ENCODE results near the gene WNT1. TPM values are rescaled to one million over a fixed set of nuclear protein-coding genes. Genes with fewer than 3 reads are reported as not detected.

Gene WNT1
- total and polyA plus RNA-seq, 2 donors (not counting 1 experiment from before 2014, with no cell fraction given), result not detected

DNA sequence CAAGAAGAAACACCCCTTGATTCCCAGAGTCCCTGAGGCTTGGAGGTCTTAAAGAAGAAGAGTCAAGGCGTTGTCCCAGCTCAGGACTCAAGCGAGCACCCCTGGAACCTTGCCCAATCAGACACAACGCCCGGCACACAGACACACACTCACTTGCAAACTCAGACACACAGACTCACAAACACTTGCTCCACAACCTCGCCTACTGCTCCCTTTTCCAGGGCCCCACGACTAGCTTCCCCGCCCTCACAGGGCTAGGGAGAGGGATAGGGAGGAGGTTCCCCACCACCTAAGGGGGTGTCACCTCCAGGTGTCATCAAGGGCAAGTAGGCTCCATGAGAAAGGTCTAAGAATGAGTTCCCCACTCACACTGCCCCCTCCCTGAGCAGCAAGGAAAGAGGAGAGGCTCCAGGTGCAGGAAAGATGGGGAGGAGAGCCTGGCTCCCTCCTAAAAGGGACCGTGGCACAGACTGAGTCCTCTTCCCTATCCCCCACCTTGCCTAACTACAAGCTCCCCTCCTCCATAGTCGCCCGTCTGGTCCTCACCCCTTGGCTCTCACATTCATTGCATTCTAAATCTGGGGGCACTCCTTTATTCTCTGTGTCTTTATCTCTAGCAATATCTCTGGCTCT lies 7.3 kb upstream of the WNT1 start:
- no peaks in the 10 kb centered on the region for H3K79me2 ChIP-seq (ENCODE audit: control insufficient read depth, insufficient read depth, low read length)
- peaks cover 67% of the 10 kb centered on the region for H3K27me3 ChIP-seq (ENCODE audit: control insufficient read depth, insufficient read depth, low read length)
- H3K36me3 ChIP-seq (ENCODE audit: control insufficient read depth, insufficient read depth, low read length), result no peaks in the 10 kb centered on the region
- DNase-seq (ENCODE audit: low read depth in 2 of 2), result no peak
- no peak overlapping the region for H2AFZ ChIP-seq (ENCODE audit: low read length)
- no peaks in the 10 kb centered on the region for H3K9me3 ChIP-seq (ENCODE audit: control insufficient read depth, insufficient read depth, low read depth, low read length)
- peak; percentile 74 for TF ChIP-seq EZH2 (IDR thresholded peaks at IDR 0.05; ENCODE audit: low read length, missing control alignments)
- TF ChIP-seq, protein P1, sequence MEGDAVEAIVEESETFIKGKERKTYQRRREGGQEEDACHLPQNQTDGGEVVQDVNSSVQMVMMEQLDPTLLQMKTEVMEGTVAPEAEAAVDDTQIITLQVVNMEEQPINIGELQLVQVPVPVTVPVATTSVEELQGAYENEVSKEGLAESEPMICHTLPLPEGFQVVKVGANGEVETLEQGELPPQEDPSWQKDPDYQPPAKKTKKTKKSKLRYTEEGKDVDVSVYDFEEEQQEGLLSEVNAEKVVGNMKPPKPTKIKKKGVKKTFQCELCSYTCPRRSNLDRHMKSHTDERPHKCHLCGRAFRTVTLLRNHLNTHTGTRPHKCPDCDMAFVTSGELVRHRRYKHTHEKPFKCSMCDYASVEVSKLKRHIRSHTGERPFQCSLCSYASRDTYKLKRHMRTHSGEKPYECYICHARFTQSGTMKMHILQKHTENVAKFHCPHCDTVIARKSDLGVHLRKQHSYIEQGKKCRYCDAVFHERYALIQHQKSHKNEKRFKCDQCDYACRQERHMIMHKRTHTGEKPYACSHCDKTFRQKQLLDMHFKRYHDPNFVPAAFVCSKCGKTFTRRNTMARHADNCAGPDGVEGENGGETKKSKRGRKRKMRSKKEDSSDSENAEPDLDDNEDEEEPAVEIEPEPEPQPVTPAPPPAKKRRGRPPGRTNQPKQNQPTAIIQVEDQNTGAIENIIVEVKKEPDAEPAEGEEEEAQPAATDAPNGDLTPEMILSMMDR (conservative IDR thresholded peaks at IDR 0.05 in 1 of 2, IDR thresholded peaks at IDR 0.05 in 1 of 2; ENCODE audit: low read depth in 1 of 2, low read length in 2 of 2), result no peak
- H3K9ac ChIP-seq (ENCODE audit: insufficient read depth, low read length), result no peak overlapping the region
- H3K4me3 ChIP-seq (replicated peaks in 1 of 4; ENCODE audit: control extremely low read depth in 1 of 4, insufficient read depth in 1 of 4, low read depth in 3 of 4, low read length in 4 of 4), result peak overlapping the region in 1 of 4 experiments; percentile 28
- no peaks in the 10 kb centered on the region for H3K4me1 ChIP-seq (ENCODE audit: control insufficient read depth, extremely low read depth, insufficient read depth, low read length)
- H3K4me2 ChIP-seq (ENCODE audit: extremely low read depth, insufficient read depth, low read length), result no peak overlapping the region
- no peak overlapping the region for H3K27ac ChIP-seq (ENCODE audit: insufficient read depth, low read length)
- no peaks in the 10 kb centered on the region for H4K20me1 ChIP-seq (ENCODE audit: control insufficient read depth, extremely low read depth, insufficient read depth, low read length)

DNA sequence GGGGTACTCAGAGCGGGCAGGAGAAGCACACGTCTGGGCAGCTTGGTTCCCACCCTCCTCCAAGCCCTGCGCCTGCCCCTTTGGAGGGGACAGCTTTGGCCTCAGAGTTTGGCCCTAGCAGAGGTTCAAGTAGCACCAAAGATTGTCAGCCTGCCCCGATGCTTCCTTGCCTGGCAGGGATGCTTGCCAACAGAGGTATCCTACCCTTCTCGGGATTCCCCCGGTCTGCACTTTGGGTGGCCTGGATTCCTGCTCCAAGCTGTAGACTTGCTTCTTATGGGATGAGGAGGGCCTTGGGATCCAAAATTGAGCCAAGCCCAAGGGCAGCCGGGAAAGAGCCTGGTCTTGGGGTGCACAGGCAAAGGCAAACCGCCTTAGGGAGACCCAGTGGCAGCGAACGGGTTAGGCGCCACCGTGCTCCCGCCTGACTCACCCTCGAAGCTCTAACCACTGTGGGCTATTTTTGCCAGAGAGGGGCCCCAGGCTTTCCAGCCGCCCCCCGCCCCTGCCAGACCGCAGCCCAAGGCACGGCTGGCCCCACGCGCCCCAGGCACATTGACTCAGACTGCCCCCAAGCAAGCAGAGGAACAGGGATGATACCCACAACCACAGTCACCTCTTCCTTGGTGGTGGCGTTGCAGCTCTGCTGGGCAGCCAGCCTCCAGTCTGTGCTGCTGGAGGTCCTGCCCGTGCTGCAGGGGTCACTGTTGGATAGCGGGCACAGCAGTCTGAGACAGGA lies 5.7 kb upstream of the WNT1 start:
- no peak overlapping the region for H3K27ac ChIP-seq (ENCODE audit: insufficient read depth, low read length)
- H3K27me3 ChIP-seq (ENCODE audit: control insufficient read depth, insufficient read depth, low read length), result peaks cover 66% of the 10 kb centered on the region

DNA sequence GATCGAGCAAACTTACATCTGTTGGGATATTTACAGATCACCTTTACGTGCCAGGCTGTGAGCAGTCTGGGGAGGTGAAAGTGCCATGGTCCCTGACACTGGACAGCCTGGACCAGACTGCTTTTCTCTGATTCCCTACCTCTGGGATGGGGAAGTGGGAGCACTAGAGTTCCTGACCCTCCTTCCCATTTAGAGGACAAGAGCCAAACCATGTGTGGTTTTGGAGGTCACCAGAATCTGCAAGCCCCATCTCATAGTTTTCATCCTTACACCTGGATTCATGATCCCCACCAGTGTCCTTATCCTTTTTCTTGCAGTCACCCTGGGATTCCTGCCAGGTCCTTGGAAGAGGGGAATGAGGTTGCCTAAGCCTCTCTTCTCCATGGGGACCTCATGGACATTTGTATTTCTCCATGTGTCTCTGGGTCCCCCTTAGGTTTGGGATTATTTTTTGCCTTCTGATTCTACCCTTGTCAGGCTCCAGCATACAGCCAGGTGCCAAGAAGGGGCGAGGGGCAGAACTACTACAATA lies 5.1 kb upstream of the WNT1 start:
- TF ChIP-seq, protein P1 (conservative IDR thresholded peaks at IDR 0.05 in 1 of 2, IDR thresholded peaks at IDR 0.05 in 1 of 2; ENCODE audit: low read depth in 1 of 2, low read length in 2 of 2), result no peak
- TF ChIP-seq EZH2 (IDR thresholded peaks at IDR 0.05; ENCODE audit: low read length, missing control alignments), result peak; percentile 25
- Histone ChIP-seq H3K27me3 (ENCODE audit: control insufficient read depth, insufficient read depth, low read length) (peaks cover 68% of the 10 kb centered on the region), H3K4me1 (ENCODE audit: control insufficient read depth, extremely low read depth, insufficient read depth, low read length) (peaks cover 2% of the 10 kb centered on the region), H3K27ac (ENCODE audit: insufficient read depth, low read length) (no peak overlapping the region), H3K79me2 (ENCODE audit: control insufficient read depth, insufficient read depth, low read length) (no peaks in the 10 kb centered on the region), H2AFZ (ENCODE audit: low read length) (no peak overlapping the region), H3K9ac (ENCODE audit: insufficient read depth, low read length) (no peak overlapping the region), H3K36me3 (ENCODE audit: control insufficient read depth, insufficient read depth, low read length) (no peaks in the 10 kb centered on the region), H3K4me3 (replicated peaks in 1 of 4; ENCODE audit: control extremely low read depth in 1 of 4, insufficient read depth in 1 of 4, low read depth in 3 of 4, low read length in 4 of 4) (no peak overlapping the region), H3K9me3 (ENCODE audit: control insufficient read depth, insufficient read depth, low read depth, low read length) (no peaks in the 10 kb centered on the region), H3K4me2 (ENCODE audit: extremely low read depth, insufficient read depth, low read length) (no peak overlapping the region), H4K20me1 (ENCODE audit: control insufficient read depth, extremely low read depth, insufficient read depth, low read length) (no peaks in the 10 kb centered on the region)
- peak in 1 of 2 donors; percentile 30 for DNase-seq (ENCODE audit: low read depth in 2 of 2)

More for the DNA sequence above, 5.7 kb upstream of the WNT1 start:
- Histone ChIP-seq H3K4me1 (ENCODE audit: control insufficient read depth, extremely low read depth, insufficient read depth, low read length) (peaks cover 1% of the 10 kb centered on the region), H3K4me3 (replicated peaks in 1 of 4; ENCODE audit: control extremely low read depth in 1 of 4, insufficient read depth in 1 of 4, low read depth in 3 of 4, low read length in 4 of 4) (no peak overlapping the region), H3K9me3 (ENCODE audit: control insufficient read depth, insufficient read depth, low read depth, low read length) (no peaks in the 10 kb centered on the region), H3K4me2 (ENCODE audit: extremely low read depth, insufficient read depth, low read length) (no peak overlapping the region), H3K36me3 (ENCODE audit: control insufficient read depth, insufficient read depth, low read length) (no peaks in the 10 kb centered on the region), H3K9ac (ENCODE audit: insufficient read depth, low read length) (no peak overlapping the region), H2AFZ (ENCODE audit: low read length) (no peak overlapping the region), H3K79me2 (ENCODE audit: control insufficient read depth, insufficient read depth, low read length) (no peaks in the 10 kb centered on the region), H4K20me1 (ENCODE audit: control insufficient read depth, extremely low read depth, insufficient read depth, low read length) (no peaks in the 10 kb centered on the region)
- DNase-seq (ENCODE audit: low read depth in 2 of 2), result peak; percentile 40 to 56
- TF ChIP-seq EZH2 (IDR thresholded peaks at IDR 0.05; ENCODE audit: low read length, missing control alignments), result peak; percentile 6
- TF ChIP-seq, protein P1 (conservative IDR thresholded peaks at IDR 0.05 in 1 of 2, IDR thresholded peaks at IDR 0.05 in 1 of 2; ENCODE audit: low read depth in 1 of 2, low read length in 2 of 2), result peak in 1 of 2 donors; percentile 23

All from fibroblast of lung (primary cell).